Embryonic facial prominence (tissue), 1 donor: ENCODE results near the gene STARD3NL.
"Not testable (repeated sequence)": the region's sequence is repeated elsewhere in the genome, so short reads cannot be mapped to it uniquely, and the experiment has no call there.

Experiments
- DNase-seq: peaks from one replicate; pipeline ENCODE4 v3.0.0-alpha.2; 2016; ENCODE audit errors: extremely low spot score

The STARD3NL gene

GRCh38 chr7:38264602-38265001, 86.6 kb downstream of the STARD3NL start:
- not testable (repeated sequence) for DNase-seq

DNA sequence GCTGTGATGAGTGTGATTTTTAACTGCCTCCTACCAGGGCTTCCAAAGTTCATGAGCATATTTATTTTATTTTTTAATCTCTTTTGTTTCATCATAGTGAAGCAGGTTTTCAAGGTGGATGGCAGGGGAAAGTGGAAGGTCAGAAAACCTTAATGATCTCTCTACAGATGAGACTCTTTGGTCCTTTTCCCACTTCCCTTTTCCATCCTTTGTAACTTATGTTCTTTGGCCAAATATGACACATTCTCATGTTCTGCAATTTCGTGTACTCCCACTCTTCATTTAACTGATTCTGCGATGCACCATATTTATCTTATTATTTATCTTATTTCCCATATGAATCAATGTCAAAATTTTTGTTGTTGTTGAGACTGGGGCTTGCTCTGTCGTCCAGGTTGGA, 87.9 kb downstream of the STARD3NL start:
- not testable (repeated sequence) for DNase-seq

- DNase-seq: not testable (repeated sequence)
These were observed 91.8 kb downstream of the STARD3NL start for GRCh38 chr7:38269704-38270346.

- not testable (repeated sequence) for DNase-seq
These were observed 92.4 kb downstream of the STARD3NL start for GRCh38 chr7:38270405-38270804.

DNA sequence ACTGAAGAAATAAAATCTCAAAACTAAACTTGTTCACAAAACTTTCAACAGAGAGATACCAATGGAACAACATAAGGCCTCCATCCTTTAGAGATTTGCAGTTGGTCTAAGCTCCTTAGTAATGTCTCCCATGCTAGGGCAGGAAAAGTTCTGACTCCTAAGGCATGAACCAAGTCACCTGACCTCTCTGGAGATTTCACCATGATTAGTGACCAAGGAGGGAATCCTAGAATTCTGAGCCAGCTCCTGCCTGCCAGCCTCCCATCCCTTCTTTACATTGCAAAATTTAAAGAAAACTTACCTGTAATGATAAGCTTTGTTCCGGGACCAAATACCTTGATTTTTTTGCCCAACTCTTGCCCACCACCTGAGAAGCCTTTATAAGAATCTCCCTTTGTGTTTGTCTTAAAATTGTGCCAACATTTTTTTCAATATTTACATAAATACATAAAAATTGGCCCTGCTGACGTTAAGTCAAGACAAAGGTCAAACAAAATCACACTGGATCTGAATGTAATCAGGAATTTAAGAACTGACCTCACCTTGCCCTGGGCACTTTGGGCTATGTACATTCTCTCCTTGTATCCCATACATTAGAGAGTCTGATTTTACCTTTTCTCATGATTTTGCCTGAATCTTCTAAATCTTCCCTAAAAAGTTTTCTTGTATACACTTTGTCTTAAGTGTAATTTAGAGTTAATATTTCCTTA, 95.4 kb downstream of the STARD3NL start, which contains the start of gene TARP:
TARP (minus strand) TSS at position 351 of the 710 bp plus-strand sequence.
- no peak for DNase-seq

DNA sequence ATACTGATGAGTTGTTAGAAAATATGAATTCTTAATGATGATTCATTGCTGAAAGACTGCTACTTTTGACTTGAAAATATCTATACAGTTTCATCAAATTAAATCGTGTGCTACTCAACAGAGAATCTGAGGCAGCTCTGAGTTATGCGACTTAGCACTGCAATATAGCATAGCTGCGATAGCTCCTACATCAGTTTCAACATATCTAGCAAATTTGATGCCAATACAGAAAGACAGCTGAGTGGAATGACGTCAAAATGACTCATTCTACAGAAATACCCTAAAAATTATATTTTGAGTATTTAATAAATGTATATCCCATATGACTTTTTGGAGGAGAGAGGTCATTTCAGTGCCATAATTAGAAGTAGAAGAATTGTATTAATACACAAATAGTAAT, 96.4 kb downstream of the STARD3NL start:
- no peak for DNase-seq

DNA sequence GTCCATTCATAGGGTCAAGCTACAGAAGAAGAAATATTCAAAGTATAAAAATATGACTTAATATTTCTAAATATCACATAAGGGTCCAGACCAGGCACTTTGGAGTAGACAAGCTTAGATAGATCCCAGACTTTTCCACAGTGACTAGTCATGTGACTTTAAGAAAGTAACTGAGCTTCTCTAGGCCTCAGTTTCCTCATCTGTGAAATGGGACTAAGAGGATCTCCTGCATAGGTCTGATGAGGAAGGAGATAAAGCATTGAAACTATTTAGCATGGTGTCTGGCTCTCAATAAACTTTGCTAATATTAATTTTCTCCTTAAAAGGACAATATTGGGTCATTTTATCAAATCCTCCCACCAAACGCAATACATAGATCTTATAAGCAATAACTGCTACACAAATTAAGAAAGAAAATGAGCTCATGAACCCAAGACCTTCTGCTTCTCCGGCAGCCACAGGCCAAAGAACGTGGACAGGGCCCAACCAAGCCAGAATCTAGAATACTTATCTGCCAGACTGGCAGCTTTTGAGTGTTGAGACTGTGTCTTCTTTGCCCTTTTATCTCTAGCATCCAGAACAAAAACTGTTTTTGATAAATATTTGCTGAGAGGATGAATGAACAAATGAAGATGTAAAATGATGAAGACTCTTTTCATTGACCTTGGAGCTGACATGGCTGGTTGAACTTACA, 97.0 kb downstream of the STARD3NL start:
- no peak for DNase-seq

- DNase-seq: no peak
These were observed 98.2 kb downstream of the STARD3NL start for GRCh38 chr7:38276096-38276877.

DNA sequence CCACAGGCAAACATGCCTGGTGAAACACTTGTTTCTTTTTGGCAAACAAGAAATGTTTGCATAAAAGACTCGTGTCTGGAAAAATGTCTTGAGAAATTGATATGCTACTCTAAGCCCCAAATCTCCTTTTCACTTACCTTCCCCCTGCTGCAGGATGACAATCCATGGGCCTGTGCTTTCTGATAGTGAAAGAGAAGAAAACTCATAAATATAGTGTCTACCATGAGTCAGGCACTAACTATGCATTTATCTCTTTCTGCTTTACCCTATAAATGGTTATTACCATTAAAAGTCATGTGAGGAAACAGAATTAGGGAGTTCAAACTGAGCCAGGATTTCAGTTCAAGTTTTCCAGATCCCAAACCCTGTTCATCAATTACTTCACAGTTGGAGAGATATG, 102.0 kb downstream of the STARD3NL start:
- DNase-seq: no peak
